NAMALWA (cell line): Measurements from ENCODE around the gene FAF2.
"Not testable (repeated sequence)": the region's sequence is repeated elsewhere in the genome, so short reads cannot be mapped to it uniquely, and the experiment has no call there.

Experiments used
- DNase-seq: peaks from one replicate; pipeline ENCODE4 v3.0.0-alpha.2; 2015; ENCODE audit warnings: low spot score

FAF2 gene

DNA sequence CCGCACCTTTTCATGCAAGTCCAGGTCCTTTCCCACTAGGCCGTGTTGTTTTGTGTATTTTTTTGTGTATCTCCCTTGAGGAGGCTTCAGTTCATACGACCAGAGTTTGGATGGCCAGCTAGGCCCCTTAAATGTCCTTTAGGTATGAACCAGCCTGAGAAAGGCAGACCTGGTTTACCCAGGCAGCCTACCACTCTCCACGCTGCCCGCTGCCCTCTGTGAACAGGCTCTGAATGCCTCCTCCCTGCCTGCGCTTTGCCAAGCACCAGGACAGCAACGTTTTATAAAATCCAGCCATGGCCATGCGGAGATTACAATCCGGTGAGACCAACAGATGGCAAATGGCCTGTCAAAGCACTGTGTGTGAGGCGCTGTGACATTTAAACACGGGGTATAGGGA, 31.2 kb upstream of the FAF2 start:
- no peak for DNase-seq

DNA sequence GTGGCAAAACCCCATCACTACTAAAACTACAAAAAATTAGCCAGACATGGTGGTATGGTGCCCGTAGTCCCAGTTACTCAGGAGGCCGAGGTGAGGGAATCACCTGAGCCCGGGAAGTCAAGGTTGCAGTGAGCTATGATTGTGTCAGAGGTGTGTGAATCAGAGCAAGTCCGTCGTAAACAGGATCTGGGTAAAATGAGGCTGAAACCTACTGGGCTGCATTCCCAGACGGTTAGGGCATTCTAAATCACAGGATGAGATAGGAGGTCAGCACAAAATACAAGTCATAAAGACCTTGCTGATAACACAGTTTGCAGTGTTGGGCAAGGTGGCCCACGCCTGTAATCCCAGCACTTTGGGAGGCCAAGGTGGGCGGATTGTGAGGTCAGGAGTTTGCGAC, 29.9 kb upstream of the FAF2 start:
- no peak for DNase-seq

DNA sequence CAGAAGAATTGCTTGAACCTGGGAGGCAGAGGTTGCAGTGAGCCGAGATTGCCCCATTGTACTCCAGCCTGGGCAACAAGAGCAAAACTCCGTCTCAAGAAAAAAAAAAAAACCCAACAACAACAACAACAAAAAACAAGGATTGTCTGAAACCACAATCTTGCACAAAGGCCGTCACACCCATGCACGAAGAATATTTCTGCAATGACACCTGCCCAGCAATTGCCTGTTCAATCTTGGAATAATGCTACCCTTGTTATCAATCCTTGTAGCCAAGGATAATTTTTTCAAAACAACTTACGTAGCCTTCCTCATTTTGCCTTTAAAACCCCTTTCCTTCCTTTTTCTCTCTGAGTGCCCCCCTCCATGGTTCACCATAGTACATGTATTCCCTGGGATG, 28.1 kb upstream of the FAF2 start:
- DNase-seq = no peak

DNA sequence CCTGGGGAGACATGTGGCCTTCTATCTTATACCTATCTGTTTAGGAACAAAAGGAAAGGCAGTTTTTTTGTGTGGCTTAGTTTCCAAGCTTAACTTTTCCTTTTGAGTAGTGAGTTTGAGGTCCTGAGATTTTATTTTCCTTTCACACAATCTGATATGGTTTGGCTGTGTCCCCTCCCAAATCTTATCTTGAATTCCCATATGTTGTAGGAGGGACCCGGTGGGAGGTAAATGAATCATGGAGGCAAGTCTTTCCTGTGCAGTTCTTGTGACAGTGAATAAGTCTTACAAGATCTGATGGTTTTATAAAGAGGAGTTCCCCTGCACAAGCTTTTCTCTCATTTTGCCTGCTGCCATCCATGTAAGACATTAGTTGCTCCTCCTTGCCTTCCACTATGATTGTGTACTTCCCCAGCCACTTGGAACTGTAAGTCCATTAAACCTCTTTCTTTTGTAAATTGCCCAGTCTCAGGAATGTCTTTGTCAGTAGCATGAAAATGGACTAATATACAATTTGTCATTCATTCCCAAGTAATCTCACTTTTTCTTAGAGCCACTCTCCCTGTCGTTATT, 27.1 kb upstream of the FAF2 start:
- no peak for DNase-seq

DNA sequence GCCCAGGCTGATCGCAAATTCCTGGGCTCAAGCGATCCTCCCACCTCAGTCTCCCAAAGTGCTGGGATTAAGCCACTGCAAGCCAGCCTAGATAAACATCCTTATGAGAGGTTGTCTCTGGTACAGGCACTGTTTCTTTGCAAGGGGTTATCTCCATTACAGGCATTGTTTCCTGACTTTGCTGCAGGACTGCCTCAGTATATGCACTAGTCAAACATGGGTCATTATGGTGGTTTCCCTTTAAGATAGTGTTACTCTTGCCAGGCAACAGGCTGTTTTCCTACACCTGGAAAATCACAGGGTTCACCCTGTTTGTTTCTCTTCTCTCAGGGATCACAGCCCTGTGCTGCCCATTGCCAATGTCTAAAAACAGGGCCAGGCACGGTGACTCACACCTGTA, 24.0 kb upstream of the FAF2 start:
- no peak for DNase-seq

DNA sequence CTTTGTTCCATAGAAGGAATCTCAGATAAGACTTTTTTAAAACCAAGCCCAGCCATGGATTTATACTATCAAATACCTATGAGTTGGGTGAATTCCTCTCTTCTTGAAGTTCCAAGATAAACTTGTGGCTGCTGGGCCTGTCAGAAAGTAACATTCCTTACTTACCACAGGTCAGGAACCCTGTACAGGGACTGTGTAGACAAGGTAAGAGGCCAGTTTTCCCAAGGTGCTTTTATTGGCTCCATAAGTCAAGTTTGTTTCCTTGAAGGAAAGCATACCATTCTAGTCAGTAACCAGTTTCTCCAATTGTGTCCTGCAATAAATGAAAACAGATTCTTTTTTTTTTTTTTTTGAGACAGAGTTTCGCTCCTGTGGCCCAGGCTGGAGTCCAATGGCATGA, 23.0 kb upstream of the FAF2 start:
- no peak for DNase-seq

DNA sequence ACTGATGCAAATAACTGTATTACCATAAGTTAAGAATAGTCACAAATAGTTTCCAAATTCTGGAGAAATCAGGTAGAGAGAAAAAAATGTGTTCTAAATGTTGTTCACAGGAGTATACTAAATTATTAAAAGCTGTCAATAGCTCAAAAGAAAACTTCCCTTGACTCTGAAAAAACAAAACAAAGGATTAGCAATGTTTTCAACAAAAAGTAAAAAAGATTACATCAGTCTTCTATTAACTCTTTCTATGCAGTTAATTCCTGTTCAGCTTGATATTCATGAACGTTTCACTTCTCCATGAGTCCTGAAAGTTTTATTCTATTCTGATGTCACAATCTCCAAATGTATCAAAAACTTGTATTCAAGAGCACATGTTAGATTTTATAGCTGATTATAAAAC, 22.4 kb upstream of the FAF2 start:
- no peak for DNase-seq

GRCh38 chr5:176426876-176427275, 21.3 kb upstream of the FAF2 start:
- no peak for DNase-seq

DNA sequence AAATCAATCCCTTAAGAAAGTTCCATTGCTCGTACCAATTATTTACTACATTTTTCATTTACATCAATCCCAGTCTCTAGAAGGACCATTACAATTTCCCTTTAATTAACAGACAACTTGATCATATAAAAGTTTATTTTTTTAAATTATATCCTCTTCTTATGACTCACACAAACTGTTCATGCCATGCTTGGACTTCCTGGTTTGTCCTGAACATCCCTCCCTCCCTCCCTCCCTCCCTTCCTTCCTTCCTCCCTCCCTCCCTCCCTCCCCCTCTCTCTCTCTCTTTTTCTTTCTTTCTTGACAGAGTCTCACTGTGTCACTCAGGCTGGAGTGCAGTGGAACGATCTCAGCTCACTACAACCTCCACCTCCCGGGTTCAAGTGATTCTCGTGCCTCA, 20.2 kb upstream of the FAF2 start:
- DNase-seq = no peak

GRCh38 chr5:176429972-176430371, 18.2 kb upstream of the FAF2 start:
- peak; percentile 22 for DNase-seq

- DNase-seq = no peak
Observed at GRCh38 chr5:176432707-176433106, 15.5 kb upstream of the FAF2 start.

- DNase-seq = peak; percentile 35
Observed at GRCh38 chr5:176436656-176437055, 11.5 kb upstream of the FAF2 start.

DNA sequence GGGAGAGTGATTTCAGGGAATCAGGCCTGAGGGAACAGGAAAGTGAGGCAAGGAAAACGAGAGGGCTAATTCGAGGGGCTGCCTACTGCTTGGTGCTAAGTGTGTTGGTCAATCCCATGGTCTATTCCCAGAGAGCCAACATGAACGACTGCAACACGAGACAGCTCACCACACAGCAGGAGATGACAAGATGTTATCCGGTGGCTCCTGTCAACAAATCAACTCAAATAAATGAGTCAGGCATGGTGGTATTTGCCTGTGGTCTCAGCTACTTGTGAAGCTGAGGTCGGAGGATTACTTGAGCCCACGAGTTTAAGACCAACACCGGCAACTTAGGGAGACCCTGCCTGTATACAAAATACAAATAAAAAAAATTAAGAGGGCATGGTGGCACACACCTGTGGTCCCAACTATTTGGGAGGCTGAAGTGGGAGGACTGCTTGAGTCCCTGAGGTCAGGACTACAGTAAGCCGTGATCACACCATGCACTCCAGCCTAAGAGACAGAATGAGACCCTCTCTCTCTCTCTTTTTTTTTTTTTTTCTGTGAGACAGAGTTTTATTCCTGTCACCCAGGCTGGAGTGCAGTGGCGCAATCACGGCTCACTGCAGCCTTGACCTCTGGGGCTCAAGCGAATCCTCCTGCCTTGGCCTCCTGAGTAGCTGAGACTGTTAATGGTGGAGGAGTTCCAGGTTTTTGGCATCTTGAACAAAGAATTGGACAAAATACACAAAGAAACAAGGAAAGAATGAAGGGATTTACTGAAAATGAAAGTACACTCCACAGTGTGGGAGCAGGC, 9.0 kb upstream of the FAF2 start:
- DNase-seq = no peak

- no peak for DNase-seq
Observed at GRCh38 chr5:176440927-176441706, 7.1 kb upstream of the FAF2 start.

DNA sequence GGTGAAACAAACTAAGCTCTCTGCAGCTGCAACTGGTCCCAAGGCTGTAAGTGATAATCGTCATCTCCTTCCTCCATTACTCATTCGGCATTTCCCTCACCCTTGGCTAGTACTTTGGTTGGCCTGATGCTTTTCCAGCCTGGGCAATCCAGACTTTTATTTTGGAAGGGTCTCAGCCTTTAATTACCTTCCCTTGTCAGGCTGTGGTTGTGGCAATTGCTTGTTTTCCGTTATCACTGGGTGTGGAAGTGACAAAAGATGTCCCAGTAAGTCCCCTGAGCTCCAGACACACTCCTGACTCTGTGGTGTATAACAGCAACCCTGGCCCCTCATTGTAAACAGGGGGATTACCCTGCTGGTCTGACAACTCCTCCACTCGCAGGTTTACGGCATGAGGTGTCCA, 6.3 kb upstream of the FAF2 start:
- DNase-seq = no peak

GRCh38 chr5:176442911-176443310, 5.3 kb upstream of the FAF2 start:
- DNase-seq = not testable (repeated sequence)

- no peak for DNase-seq
Observed at GRCh38 chr5:176444742-176445141, 3.4 kb upstream of the FAF2 start.

GRCh38 chr5:176446028-176446665, 2.0 kb upstream of the FAF2 start:
- DNase-seq = no peak

- DNase-seq = no peak
Observed at GRCh38 chr5:176446884-176447590, 1.1 kb upstream of the FAF2 start.

GRCh38 chr5:176447591-176447977, 601 bp upstream of the FAF2 start:
- DNase-seq = no peak

- DNase-seq = no peak
Observed at GRCh38 chr5:176450077-176450476, 1.9 kb downstream of the FAF2 start.

DNA sequence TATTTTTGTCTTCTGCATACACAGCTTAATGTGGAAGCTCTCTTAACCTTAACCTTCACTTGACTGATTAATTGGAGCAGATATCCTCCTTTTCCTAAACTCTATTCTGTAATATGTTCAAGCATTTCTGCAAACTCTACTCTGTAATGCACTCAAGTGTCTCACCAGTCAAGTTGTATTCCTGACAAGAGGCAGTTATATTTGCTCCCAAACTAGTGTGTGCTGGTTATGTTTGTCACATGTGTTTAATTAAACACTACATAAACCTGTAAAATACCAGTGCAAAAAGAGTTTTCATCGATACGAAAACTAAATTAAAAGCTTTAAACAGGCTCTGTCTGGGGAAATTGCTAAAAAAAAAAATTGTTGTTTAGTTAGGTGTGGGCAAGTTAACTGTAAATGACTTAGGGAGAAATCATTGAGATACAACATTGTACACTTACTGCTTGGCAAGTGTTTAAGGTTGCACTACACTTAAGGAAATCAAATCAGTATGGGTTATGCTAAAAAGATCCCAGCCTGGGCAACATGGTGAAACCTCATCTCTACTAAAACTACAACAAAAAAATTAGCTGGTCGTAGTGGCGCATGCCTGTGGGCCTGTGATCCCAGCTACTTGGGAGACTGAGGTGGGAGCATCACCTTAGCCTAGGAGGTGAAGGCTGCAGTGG, 6.7 kb downstream of the FAF2 start:
- no peak for DNase-seq
